ENCODE measurements around the gene HDAC6. TPM values are rescaled to one million over a fixed set of nuclear protein-coding genes. Genes with fewer than 3 reads are reported as not detected.

Gene HDAC6
- total RNA-seq, 2 donors from 2014 or later: 27.1 to 30.4 TPM

DNA sequence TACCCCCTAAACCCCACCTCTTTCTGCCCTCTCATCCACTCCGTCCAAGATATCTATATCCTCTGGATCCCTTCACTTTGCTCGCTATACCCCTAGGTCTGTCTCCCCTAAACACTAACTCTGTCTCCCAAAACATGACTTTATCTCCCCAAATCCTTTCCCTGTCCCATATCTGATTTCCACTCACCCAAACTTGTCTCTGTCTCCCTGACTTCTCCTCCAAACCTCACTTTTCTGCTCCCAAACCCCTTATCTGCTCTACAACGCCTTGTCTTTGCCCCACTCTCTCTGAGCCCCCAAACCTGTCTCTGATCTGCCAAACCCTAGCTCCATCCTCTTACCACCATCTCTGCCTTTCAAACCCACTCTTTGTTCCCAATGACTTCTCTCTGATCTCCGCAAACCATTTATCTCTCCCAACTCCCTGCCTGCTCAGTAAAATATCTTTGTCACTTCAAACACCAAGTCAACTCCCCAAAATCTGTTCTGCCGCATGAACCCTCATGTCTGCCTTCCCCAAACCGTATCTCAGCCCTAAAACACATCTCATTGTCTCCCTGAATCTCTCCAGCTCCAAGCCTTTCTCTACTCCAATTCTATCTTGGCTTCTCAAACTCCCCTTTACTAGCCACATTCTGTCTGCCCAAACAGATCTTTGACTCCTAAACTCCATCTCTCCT lies 14.9 kb upstream of the HDAC6 start:
- Histone ChIP-seq H3K9me3 (no peaks in the 10 kb centered on the region), H3K27ac (no peak overlapping the region), H3K27me3 (no peaks in the 10 kb centered on the region), H3K36me3 (no peaks in the 10 kb centered on the region), H3K4me3 (no peak overlapping the region), H3K4me1 (no peaks in the 10 kb centered on the region)
- TF ChIP-seq, protein P1, sequence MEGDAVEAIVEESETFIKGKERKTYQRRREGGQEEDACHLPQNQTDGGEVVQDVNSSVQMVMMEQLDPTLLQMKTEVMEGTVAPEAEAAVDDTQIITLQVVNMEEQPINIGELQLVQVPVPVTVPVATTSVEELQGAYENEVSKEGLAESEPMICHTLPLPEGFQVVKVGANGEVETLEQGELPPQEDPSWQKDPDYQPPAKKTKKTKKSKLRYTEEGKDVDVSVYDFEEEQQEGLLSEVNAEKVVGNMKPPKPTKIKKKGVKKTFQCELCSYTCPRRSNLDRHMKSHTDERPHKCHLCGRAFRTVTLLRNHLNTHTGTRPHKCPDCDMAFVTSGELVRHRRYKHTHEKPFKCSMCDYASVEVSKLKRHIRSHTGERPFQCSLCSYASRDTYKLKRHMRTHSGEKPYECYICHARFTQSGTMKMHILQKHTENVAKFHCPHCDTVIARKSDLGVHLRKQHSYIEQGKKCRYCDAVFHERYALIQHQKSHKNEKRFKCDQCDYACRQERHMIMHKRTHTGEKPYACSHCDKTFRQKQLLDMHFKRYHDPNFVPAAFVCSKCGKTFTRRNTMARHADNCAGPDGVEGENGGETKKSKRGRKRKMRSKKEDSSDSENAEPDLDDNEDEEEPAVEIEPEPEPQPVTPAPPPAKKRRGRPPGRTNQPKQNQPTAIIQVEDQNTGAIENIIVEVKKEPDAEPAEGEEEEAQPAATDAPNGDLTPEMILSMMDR (IDR thresholded peaks at IDR 0.05): no peak
- DNase-seq (ENCODE audit: low spot score): no peak

DNA sequence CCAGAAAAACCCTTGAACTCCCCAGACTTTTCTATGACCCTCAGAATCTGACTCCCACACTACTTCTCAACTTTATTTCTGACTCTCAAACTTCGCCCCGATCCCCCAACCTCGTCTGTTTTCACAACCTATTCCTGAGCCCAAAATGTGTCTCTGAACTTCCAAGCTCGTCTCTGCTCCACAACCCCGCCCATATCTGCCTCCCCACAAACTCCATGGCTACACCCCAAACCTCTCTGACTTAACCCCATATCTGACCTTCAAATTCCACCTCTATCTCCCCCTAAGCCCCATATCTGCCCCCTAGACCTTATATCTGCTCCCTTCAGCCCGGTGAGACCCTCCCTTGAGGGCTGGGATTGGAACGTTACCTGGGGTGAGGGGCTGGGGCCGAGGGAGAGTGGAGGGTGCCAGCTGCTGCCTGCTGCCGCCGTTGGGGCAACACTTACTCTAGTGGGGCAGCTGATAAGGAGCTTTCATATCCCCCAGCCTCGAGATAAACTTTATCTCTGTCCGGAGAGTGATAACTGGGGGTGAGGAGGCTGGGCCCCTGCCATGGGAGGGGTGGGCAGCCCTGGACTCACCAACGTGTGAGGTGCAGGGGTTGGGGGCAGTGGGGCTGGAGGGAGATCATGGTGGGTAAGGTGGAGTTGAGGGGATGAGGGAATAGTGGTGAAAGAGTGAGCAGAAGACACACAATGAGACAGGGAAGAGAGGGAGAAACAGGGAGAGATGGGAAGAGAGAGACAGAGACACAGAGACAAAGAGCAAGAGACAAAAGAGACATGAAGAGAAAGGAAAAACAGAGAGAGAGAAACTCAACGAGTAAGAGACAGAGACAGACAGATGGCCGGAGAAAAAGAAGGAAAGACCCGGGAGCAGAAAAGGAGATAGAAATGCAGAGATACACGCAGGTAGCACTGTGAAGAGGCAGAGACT lies 14.1 kb upstream of the HDAC6 start:
- no peaks in the 10 kb centered on the region for H3K4me1 ChIP-seq
- TF ChIP-seq, protein P1 (IDR thresholded peaks at IDR 0.05): no peak
- no peaks in the 10 kb centered on the region for H3K9me3 ChIP-seq
- H3K27me3 ChIP-seq: no peaks in the 10 kb centered on the region
- no peak overlapping the region for H3K27ac ChIP-seq
- H3K4me3 ChIP-seq: no peak overlapping the region
- no peak for DNase-seq (ENCODE audit: low spot score)
- no peaks in the 10 kb centered on the region for H3K36me3 ChIP-seq

DNA sequence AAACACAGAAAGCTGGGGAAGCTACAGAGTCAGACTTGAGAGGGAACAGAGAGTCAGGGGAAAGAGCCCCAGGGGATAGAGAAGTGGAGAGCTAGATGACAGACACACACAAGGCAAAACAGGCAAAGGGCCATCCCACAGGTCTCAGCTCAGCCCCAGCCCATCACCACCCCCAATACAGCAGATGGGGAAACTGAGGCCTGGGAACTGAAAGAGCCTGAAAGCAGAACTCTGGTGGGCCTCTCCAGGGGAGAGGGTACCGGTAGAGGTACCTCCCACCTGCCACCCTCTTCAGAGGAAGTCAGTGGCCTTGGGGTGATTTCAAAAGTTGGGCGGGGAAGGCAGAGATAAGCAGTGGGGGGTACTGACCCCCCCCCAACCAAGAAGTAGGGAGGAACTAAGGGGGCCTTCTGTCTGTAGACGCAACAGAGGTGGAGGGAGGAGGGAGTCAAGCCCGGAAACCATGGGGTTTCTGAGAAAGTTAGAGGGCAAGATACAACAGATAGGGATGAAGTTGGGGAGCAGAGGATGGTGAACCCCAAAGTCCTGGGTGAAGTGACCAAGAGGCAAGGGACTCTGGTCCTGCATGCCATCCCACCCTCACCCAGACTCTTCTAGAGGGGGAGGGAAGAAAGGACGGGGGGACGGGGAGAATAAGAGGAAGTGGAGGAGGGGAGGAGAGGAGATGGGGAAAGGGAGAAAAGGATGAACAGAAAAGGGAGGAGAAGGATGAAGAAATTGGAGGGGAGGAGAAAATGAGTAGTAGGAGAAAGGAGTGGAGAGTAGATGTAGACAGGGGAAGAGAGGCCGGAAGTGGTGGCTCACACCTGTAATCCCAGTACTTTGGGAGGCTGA lies 12.3 kb upstream of the HDAC6 start:
- Histone ChIP-seq H3K4me3 (no peak overlapping the region), H3K4me1 (no peaks in the 10 kb centered on the region), H3K27ac (no peak overlapping the region), H3K36me3 (no peaks in the 10 kb centered on the region), H3K9me3 (no peaks in the 10 kb centered on the region), H3K27me3 (no peaks in the 10 kb centered on the region)
- TF ChIP-seq, protein P1 (IDR thresholded peaks at IDR 0.05): no peak
- no peak for DNase-seq (ENCODE audit: low spot score)

DNA sequence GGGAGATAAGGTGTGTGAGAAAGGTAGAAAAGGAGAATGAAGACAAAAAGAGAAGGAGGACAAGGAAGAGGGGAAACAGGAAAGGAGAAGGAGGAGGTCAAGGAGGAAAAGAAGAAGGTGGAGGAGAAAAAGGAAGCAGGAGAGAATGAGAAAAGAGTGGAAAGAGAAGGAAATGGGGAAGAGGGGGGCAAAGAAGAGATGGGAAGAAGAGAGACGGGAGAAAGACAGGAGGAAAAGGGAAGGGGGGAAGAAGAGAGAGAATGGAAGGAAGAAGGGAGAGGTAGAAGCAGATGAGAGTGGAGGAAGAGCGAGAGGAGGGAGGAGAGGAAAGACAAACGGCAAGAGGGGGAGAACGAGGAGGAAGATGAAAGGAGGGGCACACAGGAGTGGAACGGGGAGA lies 11.4 kb upstream of the HDAC6 start:
- H3K4me1 ChIP-seq: no peaks in the 10 kb centered on the region
- TF ChIP-seq, protein P1 (IDR thresholded peaks at IDR 0.05): no peak
- no peak overlapping the region for H3K27ac ChIP-seq
- no peaks in the 10 kb centered on the region for H3K36me3 ChIP-seq
- no peaks in the 10 kb centered on the region for H3K27me3 ChIP-seq
- DNase-seq (ENCODE audit: low spot score): no peak
- no peak overlapping the region for H3K4me3 ChIP-seq
- H3K9me3 ChIP-seq: no peaks in the 10 kb centered on the region

DNA sequence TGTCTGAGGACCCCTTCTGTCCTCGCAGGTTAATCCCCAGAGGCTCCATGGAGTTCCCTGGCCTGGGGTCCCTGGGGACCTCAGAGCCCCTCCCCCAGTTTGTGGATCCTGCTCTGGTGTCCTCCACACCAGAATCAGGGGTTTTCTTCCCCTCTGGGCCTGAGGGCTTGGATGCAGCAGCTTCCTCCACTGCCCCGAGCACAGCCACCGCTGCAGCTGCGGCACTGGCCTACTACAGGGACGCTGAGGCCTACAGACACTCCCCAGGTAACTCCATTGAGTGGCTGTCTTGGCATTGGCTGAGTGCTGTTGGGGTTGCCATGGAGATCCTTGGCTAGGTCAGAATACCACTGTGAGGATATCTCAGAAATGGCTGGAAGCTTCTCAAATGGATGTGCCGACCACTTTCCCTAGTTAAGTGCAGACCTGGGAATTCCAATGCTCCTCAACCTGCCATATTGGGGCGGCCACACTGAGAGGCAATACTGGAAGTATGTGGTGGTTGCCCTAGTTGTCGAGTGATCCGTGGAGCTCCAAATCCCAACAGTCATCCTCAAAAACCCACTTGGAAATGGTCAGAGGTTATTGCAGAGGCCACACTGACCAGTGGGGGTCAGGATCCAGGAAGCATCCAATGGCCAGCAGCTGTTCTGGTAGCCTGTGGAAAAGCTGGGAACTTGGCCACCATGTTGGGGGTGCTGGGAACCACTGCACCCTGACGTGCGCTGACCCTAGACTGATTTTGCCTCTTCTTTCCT lies 10.6 kb upstream of the HDAC6 start:
- Histone ChIP-seq H3K36me3 (no peaks in the 10 kb centered on the region), H3K27me3 (no peaks in the 10 kb centered on the region), H3K4me1 (no peaks in the 10 kb centered on the region), H3K9me3 (no peaks in the 10 kb centered on the region), H3K4me3 (no peak overlapping the region), H3K27ac (no peak overlapping the region)
- TF ChIP-seq, protein P1 (IDR thresholded peaks at IDR 0.05): no peak
- DNase-seq (ENCODE audit: low spot score): no peak
